WTC11 (cell line): ENCODE measurements around the gene CACNG3.

ENCODE experiments used
- CREB1 ChIP-seq: sonication (generic); formaldehyde crosslinking; IDR thresholded peaks from 2 replicates; pipeline ENCODE4 v1.8.0; 2023; ENCODE audit warnings: mild to moderate bottlenecking, missing genetic modification reagents
- CTCF ChIP-seq: fragments of 200-600 bp; IDR thresholded peaks from 2 replicates; pipeline ENCODE4 v1.8.0; 2022; ENCODE audit warnings: antibody characterized with exemption
- ETV6 ChIP-seq: sonication (generic); formaldehyde crosslinking; IDR thresholded peaks from 2 replicates; pipeline ENCODE4 v1.8.1; 2022; ENCODE audit warnings: mild to moderate bottlenecking, missing genetic modification reagents
- FOXK1 ChIP-seq: sonication (generic); formaldehyde crosslinking; IDR thresholded peaks from 2 replicates; pipeline ENCODE4 v1.8.0; 2022; ENCODE audit warnings: mild to moderate bottlenecking, moderate library complexity, missing genetic modification reagents
- GTF2I ChIP-seq: fragments of 250-450 bp; sonication (Bioruptor Pico); conservative IDR thresholded peaks from 2 replicates; pipeline ENCODE4 v1.4.0; 2021; ENCODE audit warnings: mild to moderate bottlenecking
- MAX ChIP-seq: sonication (generic); formaldehyde crosslinking; IDR thresholded peaks from 2 replicates; pipeline ENCODE4 v1.8.0; 2022; ENCODE audit warnings: mild to moderate bottlenecking, missing genetic modification reagents
- NFATC4 ChIP-seq: fragments of 250-450 bp; sonication (Bioruptor Pico); IDR thresholded peaks from 2 replicates; pipeline ENCODE4 v1.9.0; 2021; ENCODE audit warnings: mild to moderate bottlenecking
- NFYB ChIP-seq: sonication (generic); formaldehyde crosslinking; conservative IDR thresholded peaks from 2 replicates; pipeline ENCODE4 v1.8.0; 2022; ENCODE audit warnings: low read depth, missing genetic modification reagents
- NR2C2 ChIP-seq: sonication (generic); formaldehyde crosslinking; IDR thresholded peaks from 2 replicates; pipeline ENCODE4 v1.8.0; 2022; ENCODE audit warnings: mild to moderate bottlenecking, missing genetic modification reagents
- TCF7 ChIP-seq: sonication (generic); formaldehyde crosslinking; IDR thresholded peaks from 2 replicates; pipeline ENCODE4 v1.8.0; 2022; ENCODE audit warnings: mild to moderate bottlenecking, low read depth, missing genetic modification reagents, moderate library complexity
- TEAD4 ChIP-seq: sonication (generic); formaldehyde crosslinking; IDR thresholded peaks from 2 replicates; pipeline ENCODE4 v1.8.0; 2022; ENCODE audit warnings: mild to moderate bottlenecking, missing genetic modification reagents
- ZNF263 ChIP-seq: sonication (generic); formaldehyde crosslinking; IDR thresholded peaks from 2 replicates; pipeline ENCODE4 v1.8.1; 2022; ENCODE audit warnings: low read depth, mild to moderate bottlenecking, moderate library complexity, missing genetic modification reagents

- TF ChIP-seq CTCF (no peak), ZNF263 (CRISPR knock-in tag) (no peak), ETV6 (CRISPR knock-in tag) (no peak), FOXK1 (CRISPR knock-in tag) (no peak), TEAD4 (CRISPR knock-in tag) (no peak), NFYB (CRISPR knock-in tag) (no peak), GTF2I (CRISPR knock-in tag) (0 out of 2 replicates have a peak, but pooled peaks have one; percentile 29), MAX (CRISPR knock-in tag) (no peak), TCF7 (CRISPR knock-in tag) (no peak), CREB1 (no peak), NR2C2 (no peak), NFATC4 (CRISPR knock-in tag) (no peak)
Measured at GRCh38 chr16:24359490-24359889, 103.4 kb downstream of the CACNG3 start.
